Measurements from ENCODE around the gene PRKG1.

DNA sequence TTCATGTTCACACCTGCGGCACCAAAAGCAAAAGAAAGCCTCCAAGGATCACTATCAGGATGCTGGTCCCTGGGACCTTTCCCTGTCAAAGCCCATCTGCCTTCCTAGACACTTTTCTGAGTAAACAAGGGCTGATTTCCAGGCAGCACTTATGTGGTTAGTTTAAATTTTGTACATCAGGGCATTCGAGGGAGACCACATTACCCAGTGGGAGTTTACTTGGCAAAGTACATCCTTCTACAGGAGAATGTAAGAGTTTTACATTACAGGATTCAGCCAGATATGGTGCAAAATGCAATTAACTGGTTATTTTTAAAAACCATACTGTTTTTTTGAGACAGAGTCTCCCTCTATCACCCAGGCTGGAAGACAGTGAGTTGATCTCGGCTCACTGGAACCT, 493.0 kb downstream of the PRKG1 start:
- TF ChIP-seq, protein P1, sequence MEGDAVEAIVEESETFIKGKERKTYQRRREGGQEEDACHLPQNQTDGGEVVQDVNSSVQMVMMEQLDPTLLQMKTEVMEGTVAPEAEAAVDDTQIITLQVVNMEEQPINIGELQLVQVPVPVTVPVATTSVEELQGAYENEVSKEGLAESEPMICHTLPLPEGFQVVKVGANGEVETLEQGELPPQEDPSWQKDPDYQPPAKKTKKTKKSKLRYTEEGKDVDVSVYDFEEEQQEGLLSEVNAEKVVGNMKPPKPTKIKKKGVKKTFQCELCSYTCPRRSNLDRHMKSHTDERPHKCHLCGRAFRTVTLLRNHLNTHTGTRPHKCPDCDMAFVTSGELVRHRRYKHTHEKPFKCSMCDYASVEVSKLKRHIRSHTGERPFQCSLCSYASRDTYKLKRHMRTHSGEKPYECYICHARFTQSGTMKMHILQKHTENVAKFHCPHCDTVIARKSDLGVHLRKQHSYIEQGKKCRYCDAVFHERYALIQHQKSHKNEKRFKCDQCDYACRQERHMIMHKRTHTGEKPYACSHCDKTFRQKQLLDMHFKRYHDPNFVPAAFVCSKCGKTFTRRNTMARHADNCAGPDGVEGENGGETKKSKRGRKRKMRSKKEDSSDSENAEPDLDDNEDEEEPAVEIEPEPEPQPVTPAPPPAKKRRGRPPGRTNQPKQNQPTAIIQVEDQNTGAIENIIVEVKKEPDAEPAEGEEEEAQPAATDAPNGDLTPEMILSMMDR (optimal IDR thresholded peaks at IDR 0.05 in 1 of 3, IDR thresholded peaks at IDR 0.05 in 1 of 3, conservative IDR thresholded peaks at IDR 0.05 in 1 of 3; ENCODE audit: extremely low read depth in 1 of 3, insufficient read depth in 2 of 3, low read length in 3 of 3), result no peak
- no peak for TF ChIP-seq EZH2 (IDR thresholded peaks at IDR 0.05; ENCODE audit: low read length)

Measured in keratinocyte (primary cell).